A549 treated with dexamethasone at 1 μM for 4 hours (cell line): Measurements from ENCODE around the gene CDC42EP2. TPM values are rescaled to one million over a fixed set of nuclear protein-coding genes. Genes with fewer than 3 reads are reported as not detected.

Experiments used
- total RNA-seq: library from RNA; stranded (reverse); fragments of 200-300 nt; extraction: Qiagen RNA extraction; gene quantifications from 5 replicates; pipeline ENCODE4 v1.2.3, GENCODE V29; 2022

Gene CDC42EP2, protein sequence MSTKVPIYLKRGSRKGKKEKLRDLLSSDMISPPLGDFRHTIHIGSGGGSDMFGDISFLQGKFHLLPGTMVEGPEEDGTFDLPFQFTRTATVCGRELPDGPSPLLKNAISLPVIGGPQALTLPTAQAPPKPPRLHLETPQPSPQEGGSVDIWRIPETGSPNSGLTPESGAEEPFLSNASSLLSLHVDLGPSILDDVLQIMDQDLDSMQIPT
- 16.1 to 22.5 TPM (median 19.6 TPM) in 5 replicates for total RNA-seq

DNA sequence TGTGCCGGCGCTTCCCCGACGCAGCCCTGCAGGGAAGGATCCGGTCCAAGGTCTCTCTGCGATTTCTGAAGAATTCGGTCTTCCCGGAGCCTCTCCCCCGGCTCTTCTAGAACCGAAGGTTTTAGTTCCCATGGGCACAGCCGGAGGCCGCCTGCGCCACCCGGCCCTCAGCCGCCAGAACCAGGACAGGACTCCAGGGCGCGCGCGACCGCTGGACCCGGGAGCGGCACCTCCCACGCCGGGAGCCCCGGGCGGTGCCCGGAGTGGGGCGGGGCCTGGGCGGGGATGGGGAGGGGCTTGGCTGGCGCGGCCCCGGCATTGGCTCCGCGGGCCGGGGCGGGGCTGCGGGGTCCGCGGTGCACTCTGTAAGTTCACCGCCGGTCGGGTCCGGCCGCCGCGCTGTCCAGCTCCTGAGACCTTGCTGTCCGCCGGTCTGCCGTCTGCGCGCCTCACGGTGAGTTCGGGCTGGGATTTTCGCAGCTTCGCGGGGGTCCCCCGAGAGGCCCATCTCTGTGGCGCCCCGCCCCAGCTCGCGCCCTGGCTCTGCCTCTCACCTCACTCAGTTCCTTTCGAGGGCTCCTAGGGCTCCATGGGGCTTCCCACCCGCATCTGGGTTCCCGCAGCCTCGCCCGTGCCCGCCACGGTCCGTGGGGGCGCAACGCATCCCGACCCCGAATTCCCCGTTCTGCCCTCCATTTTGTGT, at the start of gene CDC42EP2:
CDC42EP2 (plus strand) TSS at position 366 of the 703 bp plus-strand sequence. CDS start 6,033 bp downstream, outside the sequence.

DNA sequence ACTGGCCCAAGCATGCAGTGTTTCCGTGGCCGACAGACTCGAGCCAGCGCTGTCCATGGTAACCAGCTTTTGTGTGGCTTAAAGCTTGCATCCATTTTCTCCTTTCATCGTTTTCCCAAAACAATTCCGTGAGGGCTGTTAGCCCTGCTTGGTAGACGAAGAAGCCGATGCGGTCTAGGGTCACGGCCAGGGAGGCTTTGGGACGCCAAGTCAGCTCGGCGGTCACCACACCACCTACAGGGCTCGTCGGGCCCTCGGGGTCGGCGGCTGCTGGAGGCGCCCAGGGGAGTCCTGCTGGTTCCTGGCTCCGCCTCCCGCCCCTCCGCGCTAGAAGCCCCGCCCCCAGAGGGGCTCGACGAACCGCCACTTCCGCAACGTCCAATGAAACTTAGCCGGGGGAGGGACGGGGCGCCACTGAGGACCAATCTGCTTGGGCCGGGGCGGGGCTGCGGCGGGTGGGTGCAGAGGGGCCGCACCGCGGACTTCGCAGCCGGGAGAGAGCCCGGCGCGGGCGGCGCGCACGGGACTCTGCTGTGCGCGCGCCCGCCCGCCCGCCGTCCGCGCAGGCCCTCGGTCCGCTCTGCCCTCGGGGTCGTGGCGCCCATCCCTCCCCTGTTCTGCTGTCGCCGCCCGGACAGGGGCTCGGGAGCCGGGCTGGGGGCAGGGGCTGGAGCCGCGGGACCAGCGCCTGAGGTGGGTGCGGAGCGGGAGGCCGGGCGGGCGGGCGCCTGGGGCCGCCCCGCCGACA, 39.8 kb downstream of the CDC42EP2 start, which contains the start of gene TIGD3:
TIGD3 (plus strand) TSS at position 487 of the 748 bp plus-strand sequence. CDS start 1,058 bp downstream, outside the sequence.

Other genes starting within 250 kb of the CDC42EP2 start
- 64.4 to 77.1 TPM (median 72.9 TPM) in 5 replicates for gene CDCA5, start 230.8 kb upstream of the CDC42EP2 start, total RNA-seq
- 33.7 to 38.4 TPM (median 36.4 TPM) in 5 replicates for gene ZFPL1, start 230.6 kb upstream of the CDC42EP2 start, total RNA-seq
- gene VPS51, start 218.7 kb upstream of the CDC42EP2 start, total RNA-seq = 55.8 to 61.2 TPM (median 60.5 TPM) in 5 replicates
- gene TM7SF2, start 203.0 kb upstream of the CDC42EP2 start, total RNA-seq = 4.6 to 8.6 TPM (median 5.9 TPM) in 5 replicates
- gene ZNHIT2, start 197.2 kb upstream of the CDC42EP2 start, total RNA-seq = 11.1 to 19.9 TPM (median 19.4 TPM) in 5 replicates
- gene FAU, start 192.7 kb upstream of the CDC42EP2 start, total RNA-seq = 854 to 960 TPM (median 861 TPM) in 5 replicates
- 66.1 to 73.7 TPM (median 68.6 TPM) in 5 replicates for gene MRPL49, start 192.5 kb upstream of the CDC42EP2 start, total RNA-seq
- gene SYVN1, start 180.3 kb upstream of the CDC42EP2 start, total RNA-seq = 24.1 to 42.1 TPM (median 41.2 TPM) in 5 replicates
- gene SPDYC, start 144.6 kb upstream of the CDC42EP2 start, total RNA-seq = not detected in 5 replicates
- gene CAPN1, start 132.9 kb upstream of the CDC42EP2 start, total RNA-seq = 85.0 to 136 TPM (median 126 TPM) in 5 replicates
- 12.0 to 15.3 TPM (median 13.3 TPM) in 5 replicates for gene POLA2, start 52.9 kb upstream of the CDC42EP2 start, total RNA-seq
- gene DPF2, start 19.0 kb downstream of the CDC42EP2 start, total RNA-seq = 38.8 to 42.8 TPM (median 42.2 TPM) in 5 replicates
- 0.80 to 1.2 TPM (median 1.0 TPM) in 5 replicates for gene TIGD3, start 39.9 kb downstream of the CDC42EP2 start, total RNA-seq
- 10.7 to 16.6 TPM (median 15.4 TPM) in 5 replicates for gene SLC25A45, start 67.8 kb downstream of the CDC42EP2 start, total RNA-seq
- gene FRMD8, start 71.8 kb downstream of the CDC42EP2 start, total RNA-seq = 34.3 to 52.8 TPM (median 49.7 TPM) in 5 replicates
- 91.2 to 211 TPM (median 154 TPM) in 5 replicates for gene NEAT1, start 107.9 kb downstream of the CDC42EP2 start, total RNA-seq
- 47.0 to 89.3 TPM (median 68.8 TPM) in 5 replicates for gene MALAT1, start 184.2 kb downstream of the CDC42EP2 start, total RNA-seq
- gene SCYL1, start 210.2 kb downstream of the CDC42EP2 start, total RNA-seq = 42.4 to 62.3 TPM (median 60.2 TPM) in 5 replicates
- 67.3 to 123 TPM (median 91.4 TPM) in 5 replicates for gene LTBP3, start 243.5 kb downstream of the CDC42EP2 start, total RNA-seq